HG03457 (cell line): Measurements from ENCODE around the gene KANSL3.
"Not testable (repeated sequence)": the region's sequence is repeated elsewhere in the genome, so short reads cannot be mapped to it uniquely, and the experiment has no call there.

Source experiments
- ATAC-seq: cut with Tn5 transposase; IDR thresholded peaks from one replicate; pipeline ENCODE4 v1.9.1; 2021; ENCODE audit warnings: moderate number of reproducible peaks; ENCODE audit not compliant: unreplicated experiment

Gene KANSL3

GRCh38 chr2:96638144-96639121, at the start of gene KANSL3:
Gene KANSL3 (minus strand): TSS chr2:96638312. CDS start chr2:96637135, 1,177 bp downstream.
- peak; percentile 65 for ATAC-seq

- ATAC-seq = no peak
Measured at GRCh38 chr2:96687266-96687665, 49.2 kb upstream of the KANSL3 start.

- no peak for ATAC-seq
Measured at GRCh38 chr2:96685577-96686459, 47.7 kb upstream of the KANSL3 start.

GRCh38 chr2:96684883-96685576, 46.9 kb upstream of the KANSL3 start:
- ATAC-seq = no peak

GRCh38 chr2:96683972-96684820, 46.1 kb upstream of the KANSL3 start:
- ATAC-seq = no peak

GRCh38 chr2:96683307-96683706, 45.2 kb upstream of the KANSL3 start:
- no peak for ATAC-seq

GRCh38 chr2:96681540-96681939, 43.4 kb upstream of the KANSL3 start:
- no peak for ATAC-seq

GRCh38 chr2:96680561-96681141, 42.5 kb upstream of the KANSL3 start:
- no peak for ATAC-seq

- no peak for ATAC-seq
Measured at GRCh38 chr2:96679848-96680247, 41.7 kb upstream of the KANSL3 start.

- no peak for ATAC-seq
Measured at GRCh38 chr2:96669539-96670215, 31.6 kb upstream of the KANSL3 start.

GRCh38 chr2:96668771-96669170, 30.7 kb upstream of the KANSL3 start:
- ATAC-seq = no peak

- not testable (repeated sequence) for ATAC-seq
Measured at GRCh38 chr2:96665717-96666116, 27.6 kb upstream of the KANSL3 start.

GRCh38 chr2:96665083-96665569, 27.0 kb upstream of the KANSL3 start:
- ATAC-seq = no peak

- ATAC-seq = no peak
Measured at GRCh38 chr2:96664366-96664925, 26.3 kb upstream of the KANSL3 start.

- ATAC-seq = no peak
Measured at GRCh38 chr2:96663829-96664228, 25.7 kb upstream of the KANSL3 start.

GRCh38 chr2:96663177-96663576, 25.1 kb upstream of the KANSL3 start:
- ATAC-seq = no peak

GRCh38 chr2:96662360-96662759, 24.2 kb upstream of the KANSL3 start:
- no peak for ATAC-seq

- no peak for ATAC-seq
Measured at GRCh38 chr2:96661324-96661723, 23.2 kb upstream of the KANSL3 start.

- ATAC-seq = no peak
Measured at GRCh38 chr2:96656540-96656939, 18.4 kb upstream of the KANSL3 start.
